ENCODE measurements around the gene MACF1. TPM values are rescaled to one million over a fixed set of nuclear protein-coding genes. Genes with fewer than 3 reads are reported as not detected.
A peak's percentile ranks its signal among the peaks of the same experiment; 100 is the strongest.

The MACF1 gene
- total RNA-seq, 1 donor from 2014 or later: 584 TPM

- no peak for DNase-seq (ENCODE audit: low read depth, low spot score)
Observed at GRCh38 chr1:39294531-39294930, 90.0 kb downstream of the MACF1 start.

GRCh38 chr1:39295901-39296300 lies 91.4 kb downstream of the MACF1 start:
- no peak for DNase-seq (ENCODE audit: low read depth, low spot score)

DNA sequence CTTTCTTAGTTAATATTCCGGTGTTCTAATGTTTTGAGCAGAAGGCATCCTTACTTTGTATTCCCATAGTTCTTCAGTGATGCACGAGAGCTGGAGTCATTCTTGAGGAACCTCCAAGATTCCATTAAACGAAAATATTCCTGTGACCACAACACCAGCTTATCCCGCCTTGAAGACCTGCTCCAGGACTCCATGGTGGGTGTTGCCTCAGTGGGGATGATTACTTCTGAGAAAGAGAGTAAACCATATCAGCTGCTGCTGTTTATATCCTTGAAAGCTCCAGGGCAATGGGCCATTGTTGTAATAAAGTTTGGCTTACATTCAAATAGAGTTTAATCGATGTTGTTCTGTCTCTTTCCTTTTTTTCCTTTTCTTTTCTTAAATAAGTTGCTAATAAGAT lies 93.1 kb downstream of the MACF1 start:
- DNase-seq (ENCODE audit: low read depth, low spot score): no peak

GRCh38 chr1:39301606-39302005 lies 97.1 kb downstream of the MACF1 start:
- no peak for DNase-seq (ENCODE audit: low read depth, low spot score)

GRCh38 chr1:39305555-39305954 lies 101.1 kb downstream of the MACF1 start:
- DNase-seq (ENCODE audit: low read depth, low spot score): no peak

- DNase-seq (ENCODE audit: low read depth, low spot score): no peak
Observed at GRCh38 chr1:39310015-39310414, 105.5 kb downstream of the MACF1 start.

- DNase-seq (ENCODE audit: low read depth, low spot score): no peak
Observed at GRCh38 chr1:39310691-39311090, 106.2 kb downstream of the MACF1 start.

GRCh38 chr1:39317111-39317510 lies 112.6 kb downstream of the MACF1 start:
- no peak for DNase-seq (ENCODE audit: low read depth, low spot score)

DNA sequence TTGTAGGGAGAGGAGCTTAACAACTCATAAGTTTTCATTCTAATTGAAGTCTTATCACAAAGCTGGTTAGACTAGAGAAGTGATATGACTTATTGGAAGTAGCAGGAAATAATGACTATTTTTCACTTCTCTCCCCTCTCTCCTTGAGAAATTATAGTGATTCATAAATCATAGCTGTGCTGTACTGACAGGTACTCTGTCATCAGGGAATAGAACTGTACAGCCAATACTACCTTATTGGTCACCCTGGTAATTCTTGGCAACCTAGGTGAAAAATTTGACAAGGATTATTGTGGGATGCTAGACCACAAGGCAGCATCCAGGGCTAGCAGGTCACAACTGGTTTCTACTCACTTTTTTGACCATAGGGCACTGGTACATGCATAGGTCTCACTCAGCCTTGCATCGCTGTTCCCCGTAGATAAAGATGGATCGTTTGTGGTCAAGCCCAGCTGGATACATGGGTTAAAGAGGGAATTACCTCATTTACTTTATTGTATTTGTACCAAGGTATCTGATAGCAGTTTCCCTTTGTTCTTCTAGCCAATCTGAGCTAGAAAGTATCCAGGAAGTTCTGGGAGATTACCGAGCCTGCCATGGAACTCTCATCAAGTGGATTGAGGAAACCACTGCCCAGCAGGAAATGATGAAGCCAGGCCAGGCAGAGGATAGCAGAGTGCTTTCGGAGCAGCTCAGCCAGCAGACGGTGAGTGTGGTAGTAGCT lies 113.6 kb downstream of the MACF1 start:
- peak; percentile 86 for DNase-seq (ENCODE audit: low read depth, low spot score)

GRCh38 chr1:39321979-39322378 lies 117.5 kb downstream of the MACF1 start:
- DNase-seq (ENCODE audit: low read depth, low spot score): no peak

DNA sequence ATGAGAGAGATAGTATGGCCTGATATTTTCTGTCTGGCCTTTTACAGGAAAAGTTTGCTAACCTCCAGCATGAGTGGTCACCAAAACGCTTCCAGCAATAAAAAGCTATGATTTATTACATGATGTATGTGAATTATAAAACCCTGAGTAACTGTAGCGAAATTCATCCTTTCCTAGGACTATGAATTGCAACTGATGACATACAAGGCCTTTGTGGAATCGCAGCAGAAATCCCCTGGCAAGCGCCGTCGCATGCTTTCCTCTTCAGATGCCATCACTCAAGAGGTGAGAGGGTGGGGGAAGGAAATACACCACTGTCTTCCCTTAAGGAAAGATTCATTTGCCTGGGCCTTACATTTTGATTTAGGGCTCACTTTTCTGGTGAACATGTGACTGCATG lies 117.9 kb downstream of the MACF1 start:
- DNase-seq (ENCODE audit: low read depth, low spot score): no peak

DNA sequence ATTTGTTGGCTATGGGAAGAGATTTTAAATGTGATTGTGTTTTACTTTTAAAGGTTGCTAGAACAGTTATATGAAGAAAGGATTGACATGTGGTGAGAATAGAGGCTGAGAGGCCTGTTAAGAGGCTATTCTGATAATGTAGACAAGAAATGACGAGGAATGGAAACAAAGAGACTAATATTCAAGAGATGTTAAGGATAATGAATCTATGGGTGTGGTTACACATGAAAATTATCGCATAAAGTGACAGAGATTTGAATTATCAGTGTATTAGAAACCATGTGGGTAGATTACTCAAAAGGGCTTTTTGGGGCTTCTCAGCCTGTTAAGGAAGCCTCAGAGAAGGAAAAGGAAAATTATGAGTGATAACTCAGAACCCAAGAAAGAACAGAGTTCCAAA lies 120.4 kb downstream of the MACF1 start:
- no peak for DNase-seq (ENCODE audit: low read depth, low spot score)

DNA sequence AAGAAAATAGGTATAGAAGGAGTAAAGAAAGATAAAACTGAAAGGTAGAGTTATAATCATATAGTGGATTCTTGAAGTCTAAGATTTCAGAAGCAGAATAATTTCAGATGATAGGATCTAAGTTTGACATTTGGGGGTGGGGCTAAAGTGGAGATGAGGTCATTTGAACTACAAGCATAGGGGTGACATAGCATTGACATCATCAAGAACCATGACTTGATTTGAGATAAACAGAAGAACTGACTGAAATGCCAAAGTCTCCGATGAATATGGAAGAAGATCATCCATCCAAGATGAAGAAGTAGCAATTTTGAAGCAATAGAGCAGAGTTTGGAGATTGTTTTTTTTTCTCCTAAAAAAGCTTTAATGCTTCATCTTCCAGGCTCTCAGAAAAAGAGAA lies 122.3 kb downstream of the MACF1 start:
- DNase-seq (ENCODE audit: low read depth, low spot score): no peak

GRCh38 chr1:39328095-39328494 lies 123.6 kb downstream of the MACF1 start:
- no peak for DNase-seq (ENCODE audit: low read depth, low spot score)

DNA sequence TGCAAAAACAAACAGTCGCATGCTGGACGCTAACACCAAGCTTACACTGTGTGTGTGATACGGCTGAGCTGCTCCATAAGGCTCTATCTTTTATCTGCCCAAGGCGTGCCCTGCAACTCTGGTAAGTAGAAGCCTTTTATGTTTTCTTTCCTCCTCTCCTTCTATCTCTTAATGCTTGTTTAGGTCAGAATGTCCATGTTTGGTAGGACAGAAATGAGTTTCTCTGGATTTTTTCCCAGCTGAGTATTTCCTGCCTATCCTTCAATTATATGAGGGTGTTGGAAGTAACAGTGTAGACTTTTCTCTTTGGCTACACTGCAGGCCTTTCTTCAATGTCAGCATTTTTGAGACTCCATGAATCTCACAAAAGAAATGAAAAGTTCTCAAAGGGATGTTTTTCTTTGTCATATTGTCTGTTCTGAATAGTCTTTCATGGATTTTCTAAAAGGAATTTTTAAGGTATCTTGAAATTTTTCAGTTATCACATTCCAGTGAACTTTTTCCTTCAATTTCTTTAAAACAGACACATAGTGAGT lies 124.2 kb downstream of the MACF1 start:
- no peak for DNase-seq (ENCODE audit: low read depth, low spot score)

DNA sequence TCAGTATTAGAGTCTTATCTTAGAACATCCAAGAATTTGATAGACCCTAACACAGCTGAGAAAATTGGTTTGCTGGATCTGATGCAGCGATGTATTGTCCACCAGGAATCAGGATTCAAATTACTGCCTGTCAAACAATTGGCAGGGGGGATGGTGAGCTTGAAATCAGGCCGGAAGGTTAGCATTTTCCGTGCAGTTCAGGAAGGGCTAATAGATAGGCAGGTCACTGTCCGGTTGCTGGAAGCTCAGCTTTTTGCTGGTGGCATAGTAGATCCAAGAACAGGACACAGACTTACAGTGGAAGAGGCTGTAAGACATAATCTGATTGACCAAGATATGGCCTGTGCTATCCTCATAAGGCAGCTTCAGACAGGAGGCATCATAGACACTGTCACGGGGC lies 127.2 kb downstream of the MACF1 start:
- no peak for DNase-seq (ENCODE audit: low read depth, low spot score)

DNA sequence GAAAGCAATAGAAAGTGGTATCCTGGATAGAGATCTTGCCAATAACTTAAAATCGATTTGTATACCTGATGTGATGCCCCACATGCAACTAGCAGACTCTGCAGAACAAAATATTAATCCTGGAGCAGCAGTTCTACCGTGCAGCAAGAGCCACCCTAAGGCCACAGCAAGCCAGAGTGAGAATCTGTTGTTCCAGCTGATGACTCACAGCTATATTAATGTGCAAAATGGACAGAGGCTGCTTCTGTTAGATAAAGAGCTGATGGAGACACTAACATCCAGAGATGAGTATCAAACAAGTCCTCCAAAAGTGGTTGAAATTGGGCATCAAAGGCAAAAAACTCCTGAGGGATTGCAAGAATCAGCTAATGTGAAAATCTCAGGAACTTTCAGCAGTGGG lies 127.8 kb downstream of the MACF1 start:
- no peak for DNase-seq (ENCODE audit: low read depth, low spot score)

DNA sequence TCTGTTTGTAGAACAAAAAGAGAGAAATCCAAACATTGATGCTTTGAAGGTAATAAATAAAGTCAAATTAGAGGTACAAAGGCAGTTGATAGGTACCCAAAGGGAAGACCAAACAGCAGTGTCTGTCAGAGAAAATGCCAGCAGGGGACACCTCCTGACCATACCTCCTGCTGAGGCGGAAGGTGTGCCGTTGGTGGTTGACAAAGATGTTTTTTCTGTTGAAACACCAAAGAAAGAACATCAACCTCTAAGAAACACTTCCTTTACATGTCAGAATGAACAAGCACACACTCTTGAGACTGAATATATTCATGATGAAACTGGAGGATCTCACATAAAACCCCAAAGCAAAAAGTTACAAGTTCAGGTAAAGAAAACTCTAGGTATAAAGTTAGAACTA lies 128.3 kb downstream of the MACF1 start:
- no peak for DNase-seq (ENCODE audit: low read depth, low spot score)

GRCh38 chr1:39333296-39333695 lies 128.8 kb downstream of the MACF1 start:
- DNase-seq (ENCODE audit: low read depth, low spot score): no peak

GRCh38 chr1:39335216-39335615 lies 130.7 kb downstream of the MACF1 start:
- no peak for DNase-seq (ENCODE audit: low read depth, low spot score)

GRCh38 chr1:39337067-39337466 lies 132.6 kb downstream of the MACF1 start:
- DNase-seq (ENCODE audit: low read depth, low spot score): no peak

DNA sequence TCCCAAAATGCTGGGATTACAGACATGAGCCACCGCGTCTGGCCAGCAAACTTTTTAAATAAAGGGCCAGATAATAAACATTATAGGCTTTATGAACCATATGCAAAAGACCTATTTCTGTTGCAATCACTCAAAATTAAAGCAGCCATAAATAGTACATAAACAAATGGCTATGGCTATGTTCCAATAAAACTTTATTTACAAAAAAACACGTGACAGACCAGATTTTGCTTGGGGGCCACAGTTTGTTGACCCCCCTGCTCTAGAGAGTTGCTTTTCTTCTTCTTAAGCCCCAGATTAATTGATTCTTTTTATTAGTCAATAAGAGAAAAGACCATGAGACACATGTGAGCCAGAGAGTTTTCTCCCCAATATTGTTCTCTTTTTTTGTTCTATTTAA lies 138.3 kb downstream of the MACF1 start:
- DNase-seq (ENCODE audit: low read depth, low spot score): no peak

GRCh38 chr1:39344394-39345154 lies 140.1 kb downstream of the MACF1 start:
- DNase-seq (ENCODE audit: low read depth, low spot score): no peak

All from pulmonary artery endothelial cell (primary cell).